ENCODE measurements around the gene APBB2.
"Not testable (repeated sequence)": the region's sequence is repeated elsewhere in the genome, so short reads cannot be mapped to it uniquely, and the experiment has no call there.

Gene APBB2

GRCh38 chr4:41059411-41059810 is 154.9 kb downstream of the APBB2 start:
- not testable (repeated sequence) for DNase-seq

GRCh38 chr4:41058426-41058825 is 155.9 kb downstream of the APBB2 start:
- no peak for DNase-seq

- DNase-seq: no peak
Observed at GRCh38 chr4:41057467-41057866, 156.9 kb downstream of the APBB2 start.

GRCh38 chr4:41052287-41052686 is 162.1 kb downstream of the APBB2 start:
- DNase-seq: no peak

DNA sequence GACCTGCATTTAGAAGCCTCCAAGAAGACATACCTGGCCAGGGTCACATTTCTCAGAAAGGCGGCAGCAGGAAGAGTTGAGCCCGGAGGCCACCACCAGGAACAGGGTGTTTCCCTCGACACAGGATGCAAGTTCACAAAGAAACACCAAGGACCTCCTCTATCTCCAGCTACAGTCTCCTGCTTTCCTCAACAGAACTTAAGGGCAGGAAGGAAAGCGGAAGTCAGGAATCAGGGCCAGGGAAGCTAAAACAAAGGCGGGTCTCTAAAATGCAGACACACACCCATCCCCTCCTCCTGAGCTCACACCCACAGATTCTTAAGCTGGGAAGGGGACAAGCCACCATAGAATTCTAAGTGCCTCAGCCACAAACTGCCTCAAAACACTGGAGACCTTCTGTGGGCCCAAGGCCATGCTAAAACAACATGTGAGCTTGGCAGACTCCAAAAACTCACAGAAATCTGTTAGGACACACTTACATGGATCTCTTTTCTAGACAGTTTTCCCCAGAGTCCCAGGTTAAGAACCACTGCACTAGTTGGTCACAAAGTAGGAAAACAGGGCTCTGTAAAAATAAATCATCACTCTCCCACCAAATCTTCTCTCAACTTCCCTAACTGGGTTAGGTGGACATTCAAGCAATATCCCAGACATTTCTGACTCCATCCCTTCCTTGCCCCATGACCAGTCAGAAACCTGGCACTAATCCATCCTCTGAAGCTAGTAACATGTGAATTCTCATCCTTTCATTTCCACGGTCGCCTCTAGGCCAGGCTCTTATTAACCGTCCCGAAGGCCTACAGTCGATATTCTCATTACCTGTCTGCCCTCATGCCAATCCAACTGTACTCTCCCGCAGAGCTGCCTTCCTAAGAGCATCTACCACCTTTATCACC is 163.2 kb downstream of the APBB2 start:
- no peak for DNase-seq

DNA sequence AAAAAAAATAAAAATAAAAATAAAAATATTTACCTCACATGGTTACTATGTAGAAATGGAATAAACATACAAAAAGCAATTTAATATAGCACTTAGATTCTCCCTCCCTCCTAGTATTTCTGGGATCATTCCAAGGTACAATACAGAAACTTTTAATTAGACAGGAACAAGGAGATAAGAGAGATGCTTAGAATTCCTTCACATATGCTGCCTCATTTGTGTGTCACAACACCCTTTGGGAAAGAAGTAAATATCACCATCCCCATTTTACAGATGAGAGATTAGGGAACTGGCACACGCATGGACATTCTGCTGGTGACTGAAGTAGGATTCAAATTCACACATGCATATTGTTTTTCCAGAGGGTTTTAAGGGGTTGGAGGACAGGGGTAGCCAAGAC is 164.2 kb downstream of the APBB2 start:
- DNase-seq: no peak

- not testable (repeated sequence) for DNase-seq
Observed at GRCh38 chr4:41049176-41049575, 165.2 kb downstream of the APBB2 start.

DNA sequence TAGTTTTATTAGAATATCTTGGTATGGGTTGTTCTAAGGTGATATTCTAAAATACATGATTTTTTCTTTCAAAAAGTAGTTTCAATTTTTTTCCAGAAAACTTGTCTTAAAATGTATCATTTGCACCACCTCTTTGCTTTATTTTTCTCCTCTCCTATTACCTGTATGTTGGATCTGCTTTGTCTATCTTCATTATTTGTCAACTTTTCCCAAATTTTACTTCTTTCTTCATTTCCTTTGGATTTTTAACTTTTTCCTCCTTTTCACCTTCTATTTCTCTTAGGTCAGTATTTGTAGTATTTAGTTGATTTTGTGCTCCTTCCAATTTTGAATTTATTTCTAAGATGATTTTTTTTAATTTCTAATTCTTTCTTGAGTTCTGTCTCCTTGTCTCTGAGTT is 169.6 kb downstream of the APBB2 start:
- no peak for DNase-seq

GRCh38 chr4:41044165-41044564 is 170.2 kb downstream of the APBB2 start:
- no peak for DNase-seq

DNA sequence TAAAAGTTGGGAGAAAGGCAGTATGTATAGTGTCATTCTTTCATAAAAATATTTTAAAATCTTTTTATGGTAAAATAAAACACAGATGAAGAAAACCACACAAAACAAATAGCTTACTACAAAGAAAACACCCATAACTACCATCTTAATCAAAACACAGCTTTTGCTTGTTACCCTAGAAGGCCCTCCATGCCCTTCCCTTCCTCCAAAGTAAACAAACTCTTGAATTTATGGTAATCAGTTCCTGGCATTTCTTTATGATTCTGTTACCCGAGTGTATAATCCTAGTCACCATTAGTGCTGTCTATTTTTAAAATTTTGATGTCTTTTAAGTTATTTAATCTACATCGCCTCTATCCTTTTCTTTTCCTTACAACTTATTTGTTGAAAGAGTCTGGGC is 170.9 kb downstream of the APBB2 start:
- DNase-seq: no peak

DNA sequence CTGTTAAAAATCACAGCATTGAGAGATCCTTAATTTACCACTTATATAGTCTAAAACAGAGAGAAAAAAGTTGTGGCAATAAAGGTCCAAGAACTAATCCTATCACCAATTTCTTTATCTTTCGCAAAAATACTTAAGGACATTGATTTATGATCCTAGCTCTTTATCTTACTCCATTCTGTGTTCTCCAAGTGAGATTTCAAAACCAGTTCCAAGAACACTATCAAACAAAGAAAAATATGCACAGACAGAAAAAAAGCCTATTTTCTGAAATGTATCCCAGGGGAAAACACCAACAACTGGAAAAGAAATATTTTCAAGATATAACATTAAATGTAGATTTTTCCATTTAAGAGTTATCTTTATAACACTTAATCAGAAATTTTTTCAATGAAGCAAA is 172.8 kb downstream of the APBB2 start:
- no peak for DNase-seq

DNA sequence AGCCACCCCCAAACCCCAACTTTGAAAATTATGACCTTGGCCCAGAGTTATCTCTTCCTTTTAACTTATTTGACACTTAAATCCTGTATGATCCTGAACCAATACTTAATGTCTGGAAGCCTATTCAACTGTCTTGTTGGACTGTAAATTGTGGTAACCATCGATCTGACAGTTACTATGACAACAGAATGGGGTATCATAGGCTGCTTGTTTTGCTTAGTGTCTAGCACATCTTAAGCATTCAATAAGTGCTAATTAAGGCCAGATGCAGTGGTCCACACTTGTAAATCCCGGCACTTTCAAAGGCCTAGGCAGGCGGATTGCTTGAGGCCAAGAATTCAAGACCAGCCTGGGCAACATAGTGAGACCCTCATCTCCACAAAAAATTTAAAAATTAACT is 175.0 kb downstream of the APBB2 start:
- no peak for DNase-seq

DNA sequence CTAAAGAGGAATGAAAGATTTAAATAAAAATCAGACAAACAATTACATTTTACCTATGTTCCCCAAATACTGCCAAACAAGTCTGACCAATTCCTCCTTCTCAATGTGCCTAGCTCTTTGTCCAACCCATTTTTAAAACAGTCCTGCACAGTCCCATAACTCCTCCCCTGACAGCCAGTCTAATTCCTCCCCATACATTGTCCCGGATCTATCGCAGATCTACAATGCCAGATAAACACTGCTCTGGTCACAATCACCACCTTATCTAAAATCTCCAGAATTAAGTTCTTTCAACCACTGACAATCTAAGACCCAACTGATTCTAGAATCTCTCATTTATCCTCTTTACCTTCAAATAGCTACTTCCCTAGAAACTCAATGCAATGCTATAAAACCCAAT is 176.0 kb downstream of the APBB2 start:
- DNase-seq: no peak

- DNase-seq: no peak
Observed at GRCh38 chr4:41029098-41029497, 185.2 kb downstream of the APBB2 start.

DNA sequence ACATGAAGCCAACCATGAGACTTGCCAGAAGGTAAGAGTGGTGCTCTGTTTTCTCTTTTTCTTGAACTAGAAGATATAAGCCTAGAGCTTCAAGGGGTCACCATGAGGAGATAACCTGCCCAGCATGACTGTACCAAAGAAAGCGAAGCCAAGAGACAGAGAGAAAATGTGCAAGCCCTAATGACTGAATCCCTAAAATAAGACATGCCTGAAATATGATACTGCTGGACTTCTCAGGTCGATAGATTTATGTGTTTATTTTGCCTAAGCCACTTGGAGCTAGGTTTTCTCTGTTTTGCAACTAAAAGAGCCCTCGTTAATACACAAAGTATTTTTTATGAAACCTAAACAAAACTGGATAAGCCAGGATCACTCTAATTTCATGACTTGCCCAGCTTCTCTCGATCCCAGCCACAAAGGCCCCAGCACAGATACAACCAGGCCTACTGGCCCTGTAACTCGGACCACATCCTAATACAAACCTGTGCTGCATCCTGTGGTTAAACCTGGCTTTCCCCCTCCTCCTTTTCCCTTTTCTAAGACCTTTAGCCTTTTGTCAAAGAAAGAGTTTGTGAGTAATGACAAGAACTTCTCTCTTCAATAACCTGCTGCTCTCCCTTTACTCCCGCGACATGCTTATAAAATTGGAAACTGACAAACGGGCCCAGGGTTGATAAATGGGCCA is 185.8 kb downstream of the APBB2 start:
- DNase-seq: no peak

DNA sequence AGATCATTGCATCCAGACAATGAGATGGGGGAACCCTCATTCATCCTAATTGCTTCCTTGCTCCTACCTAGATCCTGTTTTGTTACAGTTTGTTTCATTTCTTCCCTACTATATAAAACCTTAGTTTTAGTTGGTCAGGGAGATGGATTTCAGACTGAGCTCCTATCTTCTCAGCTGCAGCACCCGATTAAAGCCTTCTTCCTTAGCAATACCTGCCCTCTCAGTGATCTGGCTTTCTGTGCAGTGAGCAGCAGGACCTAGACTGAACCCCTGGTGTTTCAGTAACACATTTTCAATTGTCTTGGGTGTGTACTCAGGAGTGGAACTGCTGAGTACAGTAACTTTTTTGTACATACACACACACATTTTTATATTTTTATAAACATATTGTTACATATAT is 187.4 kb downstream of the APBB2 start:
- no peak for DNase-seq

GRCh38 chr4:41025824-41026223 is 188.5 kb downstream of the APBB2 start:
- no peak for DNase-seq

DNA sequence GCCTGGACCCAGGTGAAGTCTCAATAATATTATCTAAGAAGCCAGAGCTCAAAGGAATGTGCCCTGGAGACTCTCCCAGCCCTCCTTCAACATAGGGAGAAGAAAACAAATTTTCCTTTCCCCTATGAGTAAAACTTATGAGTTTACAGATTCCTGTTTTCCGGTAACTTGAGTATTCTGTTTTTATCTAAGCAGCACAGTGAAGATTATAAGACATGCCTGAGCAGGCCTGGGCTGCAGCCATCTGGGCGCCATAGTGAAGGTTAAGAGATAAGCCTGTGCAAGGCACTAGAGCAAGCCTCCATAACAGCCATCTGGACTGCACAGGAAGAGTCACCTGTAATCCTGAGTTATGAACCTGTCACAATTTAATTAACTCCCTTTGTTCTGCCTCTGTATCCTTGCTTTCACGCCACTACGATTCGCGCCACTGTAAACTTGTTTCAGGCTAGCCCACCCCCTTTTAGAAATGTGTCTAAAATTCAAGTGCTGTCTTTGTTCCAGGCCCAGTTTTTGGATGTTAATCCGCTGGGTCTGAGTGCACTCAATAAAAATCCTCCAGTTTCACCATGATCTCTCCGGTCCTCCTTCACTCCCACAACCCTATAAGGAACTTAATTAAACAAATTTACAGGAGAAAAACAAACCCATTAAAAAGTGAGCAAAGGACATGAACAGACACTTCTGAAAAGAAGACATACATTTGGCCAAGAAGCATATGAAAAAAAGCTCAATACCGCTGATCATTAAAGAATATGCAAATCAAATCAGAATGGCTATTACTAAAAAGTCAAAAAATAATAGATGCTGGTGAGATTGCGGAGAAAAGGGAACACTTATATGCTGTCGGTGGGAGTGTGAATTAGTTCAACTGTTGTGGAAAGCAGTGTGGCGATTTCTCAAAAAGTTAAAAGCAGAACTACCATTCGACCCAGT is 189.5 kb downstream of the APBB2 start:
- no peak for DNase-seq

GRCh38 chr4:41022116-41022515 is 192.2 kb downstream of the APBB2 start:
- DNase-seq: no peak

DNA sequence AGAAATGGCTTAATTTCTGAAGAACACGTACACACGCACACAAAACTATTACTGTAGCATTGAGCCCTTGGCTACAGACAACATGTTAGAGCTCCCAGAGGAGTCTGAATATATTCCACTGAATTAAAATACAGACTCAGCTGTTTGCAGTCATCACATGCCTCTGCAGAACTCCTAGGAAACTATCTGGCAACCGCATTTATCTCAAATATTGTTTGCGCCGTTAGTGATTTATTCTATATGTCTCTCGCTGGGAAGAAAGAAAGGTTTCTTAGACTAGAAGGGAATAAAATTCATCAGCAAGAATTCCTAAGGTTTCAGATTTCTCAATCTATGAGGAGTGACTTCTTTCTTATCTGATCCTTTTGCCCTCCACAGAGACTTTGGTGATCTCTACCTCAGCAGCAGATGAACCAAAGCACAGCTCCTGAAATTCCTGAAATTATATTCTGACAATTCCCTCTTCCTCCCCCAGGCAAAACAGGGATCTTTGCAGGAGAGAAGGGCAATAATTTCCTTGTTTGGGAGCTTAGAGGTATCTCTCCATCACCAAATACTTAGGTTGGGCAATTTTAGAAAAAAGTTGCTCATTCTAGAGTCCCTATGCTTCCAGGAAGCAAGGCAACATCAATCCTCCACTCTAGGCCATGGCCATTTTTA is 199.2 kb downstream of the APBB2 start:
- DNase-seq: no peak

GRCh38 chr4:41014158-41014557 is 200.2 kb downstream of the APBB2 start:
- no peak for DNase-seq

DNA sequence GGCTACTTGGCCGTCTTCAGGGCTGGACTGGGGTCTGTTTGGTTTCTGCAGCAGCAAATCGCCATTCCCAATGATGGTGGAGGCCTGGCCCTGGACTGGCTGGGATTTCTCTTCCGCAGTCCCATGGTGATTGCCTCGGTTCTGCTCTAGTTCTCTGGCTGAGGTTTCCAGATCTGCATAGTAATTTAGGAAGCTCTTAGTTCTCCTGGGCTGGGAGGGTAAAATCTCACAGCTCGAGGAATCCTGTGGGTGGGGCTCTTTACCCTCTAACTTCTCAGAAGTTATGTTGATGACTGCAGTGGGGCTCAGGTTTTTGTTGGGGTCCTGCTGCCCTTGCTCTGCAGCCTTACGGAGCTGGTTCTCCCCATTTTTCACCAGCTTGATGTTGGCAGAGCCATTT is 200.6 kb downstream of the APBB2 start:
- no peak for DNase-seq

- no peak for DNase-seq
Observed at GRCh38 chr4:41012911-41013310, 201.4 kb downstream of the APBB2 start.

All from activated CD4-positive, alpha-beta T cell treated with anti-CD3 and anti-CD28 coated beads, Interleukin-2, amount 50 U/mL, for 48 hours (primary cell).